AG04450 (cell line): Measurements from ENCODE around the gene ESRRG. TPM values are rescaled to one million over a fixed set of nuclear protein-coding genes. Genes with fewer than 3 reads are reported as not detected.

Experiments
- CTCF ChIA-PET: fragments of 300-600, 350-600 bp; formaldehyde crosslinking; extraction: SDS; loops from one replicate; lab custom pipeline; 2022; ENCODE audit warnings: antibody characterized with exemption, inconsistent platforms; lab: Charles Lee
- POLR2A ChIA-PET: fragments of 350-600 bp; formaldehyde crosslinking; extraction: SDS; loops from one replicate; lab custom pipeline; 2021; ENCODE audit warnings: antibody characterized with exemption, inconsistent platforms; lab: Yijun Ruan, JAX
- DNase-seq: peaks from one replicate; pipeline ENCODE4 v3.0.0-alpha.2; 2011; ENCODE audit warnings: low read depth, low spot score
- H3K27ac ChIP-seq: one replicate; pipeline ENCODE4 v1.5.1; 2012; ENCODE audit warnings: low read depth, low read length, control low read depth
- H3K27me3 ChIP-seq: one replicate; pipeline ENCODE4 v1.6.0; 2012; ENCODE audit warnings: low read length; ENCODE audit not compliant: control insufficient read depth, insufficient read depth
- H3K4me3 ChIP-seq: 2 replicates; pipeline ENCODE4 v1.5.1; 2011; ENCODE audit warnings: mild to moderate bottlenecking, low read depth, low read length, control low read depth
- H3K9me3 ChIP-seq: 2 replicates; pipeline ENCODE4 v1.5.1; 2012; ENCODE audit warnings: low read length; ENCODE audit not compliant: control insufficient read depth, insufficient read depth
- polyA plus RNA-seq: library from polyadenylated mRNA; depleted of rRNA; stranded (reverse); fragments of >200 nt; gene quantifications from 2 replicates; pipeline ENCODE4 v1.2.3, GENCODE V29; 2011
- TF ChIP-seq, protein P1 (sequence below): IDR thresholded peaks from 2 replicates; pipeline ENCODE4 v1.5.1; 2011; ENCODE audit warnings: low read depth, low read length, control low read depth, inconsistent platforms

The ESRRG gene
- polyA plus RNA-seq, 1 experiment, result 0.22 TPM

DNA sequence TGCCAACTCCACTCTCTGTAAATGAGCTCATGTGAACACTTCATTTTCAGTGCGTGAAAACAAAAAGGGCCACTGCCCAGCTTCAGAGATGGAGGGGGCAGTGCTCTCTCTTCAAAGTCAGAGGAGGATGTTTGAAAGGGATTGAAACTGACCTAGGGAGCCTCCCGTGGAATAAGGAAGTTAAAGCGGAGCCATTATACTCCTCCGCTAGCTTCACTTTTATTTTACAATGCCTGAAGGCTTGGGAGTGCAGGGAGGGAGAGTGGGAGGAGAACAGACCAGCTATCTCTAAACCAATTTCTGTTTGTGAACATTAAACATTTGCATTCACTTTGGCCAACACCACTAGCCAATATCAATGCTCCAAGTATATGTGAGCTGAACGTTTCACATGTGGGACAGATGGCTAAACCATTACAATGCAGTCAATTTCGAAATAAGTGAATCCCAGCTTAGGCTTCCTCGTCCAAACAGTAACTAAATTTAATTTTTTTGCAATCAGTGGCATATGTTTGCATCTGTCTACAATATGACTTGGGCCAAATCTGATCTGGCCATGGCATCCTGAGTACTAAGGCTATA, 126.9 kb downstream of the ESRRG start:
- CTCF ChIA-PET, result no interaction called here
- Histone ChIP-seq H3K27ac (no peak overlapping the region), H3K9me3 (no peaks in the 10 kb centered on the region), H3K27me3 (no peaks in the 10 kb centered on the region), H3K4me3 (no peak overlapping the region)
- peak; percentile 23 for DNase-seq
- TF ChIP-seq, protein P1, sequence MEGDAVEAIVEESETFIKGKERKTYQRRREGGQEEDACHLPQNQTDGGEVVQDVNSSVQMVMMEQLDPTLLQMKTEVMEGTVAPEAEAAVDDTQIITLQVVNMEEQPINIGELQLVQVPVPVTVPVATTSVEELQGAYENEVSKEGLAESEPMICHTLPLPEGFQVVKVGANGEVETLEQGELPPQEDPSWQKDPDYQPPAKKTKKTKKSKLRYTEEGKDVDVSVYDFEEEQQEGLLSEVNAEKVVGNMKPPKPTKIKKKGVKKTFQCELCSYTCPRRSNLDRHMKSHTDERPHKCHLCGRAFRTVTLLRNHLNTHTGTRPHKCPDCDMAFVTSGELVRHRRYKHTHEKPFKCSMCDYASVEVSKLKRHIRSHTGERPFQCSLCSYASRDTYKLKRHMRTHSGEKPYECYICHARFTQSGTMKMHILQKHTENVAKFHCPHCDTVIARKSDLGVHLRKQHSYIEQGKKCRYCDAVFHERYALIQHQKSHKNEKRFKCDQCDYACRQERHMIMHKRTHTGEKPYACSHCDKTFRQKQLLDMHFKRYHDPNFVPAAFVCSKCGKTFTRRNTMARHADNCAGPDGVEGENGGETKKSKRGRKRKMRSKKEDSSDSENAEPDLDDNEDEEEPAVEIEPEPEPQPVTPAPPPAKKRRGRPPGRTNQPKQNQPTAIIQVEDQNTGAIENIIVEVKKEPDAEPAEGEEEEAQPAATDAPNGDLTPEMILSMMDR, result no peak
- POLR2A ChIA-PET, result no interaction called here

DNA sequence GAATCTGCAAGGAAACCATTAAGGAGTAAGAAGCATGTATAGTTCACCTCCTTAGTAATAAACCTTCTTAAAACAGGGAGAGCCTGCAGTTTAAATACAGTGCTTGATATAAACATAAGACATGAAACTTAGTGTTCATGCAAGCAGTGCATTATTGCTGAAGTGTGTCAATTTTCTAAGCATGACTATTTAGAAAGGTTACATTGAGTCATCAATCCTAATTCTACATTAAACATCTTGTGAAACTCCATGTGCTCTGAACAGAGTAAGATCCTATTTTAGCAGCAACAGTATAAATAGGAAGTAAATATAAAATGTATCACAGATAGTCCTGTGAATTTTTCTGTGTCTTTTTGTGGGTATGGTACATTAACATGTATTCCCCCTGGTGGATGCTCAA, 135.5 kb downstream of the ESRRG start:
- Histone ChIP-seq H3K27me3 (no peaks in the 10 kb centered on the region), H3K4me3 (no peak overlapping the region), H3K9me3 (no peaks in the 10 kb centered on the region), H3K27ac (no peak overlapping the region)
- TF ChIP-seq, protein P1, result no peak
- no peak for DNase-seq
- CTCF ChIA-PET, result no interaction called here
- POLR2A ChIA-PET, result no interaction called here

DNA sequence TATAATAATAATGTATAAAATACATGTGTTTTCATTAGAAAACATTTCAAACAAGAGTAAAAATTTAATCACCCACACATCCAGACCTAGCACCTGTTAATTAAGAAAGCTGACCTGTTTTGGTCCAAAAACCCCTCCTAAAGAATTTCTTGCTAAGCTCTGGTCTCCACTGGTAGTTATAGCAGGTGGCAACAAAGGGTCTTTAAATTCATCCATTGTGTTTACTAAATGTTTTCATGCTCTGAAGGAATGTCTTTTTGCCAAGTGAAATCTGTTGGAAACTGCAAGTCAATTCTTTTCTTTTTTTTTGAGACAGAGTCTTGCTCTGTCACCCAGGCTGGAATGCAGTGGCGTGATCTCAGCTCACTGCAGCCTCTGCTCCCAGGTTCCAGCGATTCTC, 141.1 kb downstream of the ESRRG start:
- Histone ChIP-seq H3K9me3 (no peaks in the 10 kb centered on the region), H3K27ac (no peak overlapping the region), H3K27me3 (no peaks in the 10 kb centered on the region), H3K4me3 (no peak overlapping the region)
- ChIA-PET CTCF (interaction anchor here (1.0 kb wide), 1 partner anchor 16 kb away, joined by 3 read pairs; no protein-coding TSS in a partner anchor), POLR2A (no interaction called here)
- no peak for DNase-seq
- TF ChIP-seq, protein P1, result no peak

DNA sequence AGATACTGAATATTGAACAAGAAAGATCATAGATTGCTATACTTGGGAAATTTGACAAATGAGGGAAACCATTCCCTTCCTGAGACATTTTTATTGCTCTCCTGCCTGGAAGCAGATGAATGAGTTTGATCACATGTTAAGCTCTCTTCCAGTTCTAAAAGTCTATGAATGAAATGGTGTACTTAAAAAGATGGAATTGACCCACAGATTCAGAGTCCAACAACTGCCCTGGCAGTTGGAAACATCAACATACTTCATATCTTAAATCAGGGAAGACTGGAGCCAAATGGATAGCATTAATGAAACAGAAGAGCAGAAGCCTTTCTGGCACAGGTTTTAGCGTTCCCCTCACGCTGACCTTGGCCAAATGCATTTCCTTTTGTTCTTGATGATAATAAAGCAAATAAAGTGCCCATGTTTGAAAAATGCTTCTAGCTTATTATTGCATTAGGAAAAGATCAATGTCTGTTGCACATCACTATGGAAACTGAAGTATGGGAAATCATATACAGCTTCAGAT, 142.6 kb downstream of the ESRRG start:
- Histone ChIP-seq H3K9me3 (no peaks in the 10 kb centered on the region), H3K27ac (no peak overlapping the region), H3K4me3 (no peak overlapping the region), H3K27me3 (no peaks in the 10 kb centered on the region)
- CTCF ChIA-PET, result interaction anchor here (1.1 to 1.4 kb wide), 2 partner anchors 14 to 21 kb away, joined by 3 to 4 read pairs; no protein-coding TSS in a partner anchor
- POLR2A ChIA-PET, result no interaction called here
- DNase-seq, result no peak
- TF ChIP-seq, protein P1, result no peak

DNA sequence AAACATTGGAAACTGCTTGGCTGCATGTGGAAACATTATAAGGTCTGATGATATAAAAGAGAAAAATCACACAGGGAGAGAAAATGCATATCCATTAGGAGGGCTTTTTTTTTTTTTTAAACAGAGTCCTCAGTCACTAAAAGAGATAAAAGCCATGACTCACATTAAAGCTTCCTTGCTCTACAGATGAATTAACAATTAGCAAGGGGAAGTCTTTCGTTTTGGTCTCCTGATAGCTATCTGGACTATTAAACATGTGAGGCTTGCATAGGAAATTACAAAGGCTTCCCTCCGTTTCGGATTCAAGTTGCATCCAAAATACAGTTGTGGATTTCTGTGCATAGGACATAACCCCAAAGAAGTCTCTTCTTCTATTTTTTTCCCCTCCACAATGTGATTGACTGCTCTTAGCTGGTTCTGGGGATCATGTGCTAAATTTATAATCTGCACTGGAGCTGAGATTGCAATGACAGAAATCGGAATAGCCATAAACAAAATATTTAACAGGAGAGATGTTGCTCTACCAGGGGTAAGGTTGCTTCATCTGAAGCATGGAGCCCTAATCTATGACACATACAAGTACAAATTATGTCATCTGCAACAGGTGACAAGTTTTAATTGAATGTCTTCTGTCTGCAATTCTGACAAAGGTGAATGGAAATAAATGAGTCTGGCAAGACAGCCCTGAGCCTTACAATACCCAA, 146.8 kb downstream of the ESRRG start:
- no peak for DNase-seq
- H3K27ac ChIP-seq, result no peak overlapping the region
- no peak overlapping the region for H3K4me3 ChIP-seq
- H3K9me3 ChIP-seq, result no peaks in the 10 kb centered on the region
- POLR2A ChIA-PET, result interaction anchor here (0.7 kb wide), 1 partner anchor 26 kb away, joined by 3 read pairs; no protein-coding TSS in a partner anchor
- CTCF ChIA-PET, result interaction anchor here (0.8 to 1.5 kb wide), 2 partner anchors 9 to 1170 kb away, joined by 3 read pairs; no protein-coding TSS in a partner anchor
- no peaks in the 10 kb centered on the region for H3K27me3 ChIP-seq
- TF ChIP-seq, protein P1, result no peak
